GM21528 (cell line): ENCODE results near the gene CACHD1.

Experiments
- ATAC-seq: cut with Tn5 transposase; IDR thresholded peaks from one replicate; pipeline ENCODE4 v1.9.1; 2021; ENCODE audit warnings: mild to moderate bottlenecking, moderate library complexity; ENCODE audit not compliant: unreplicated experiment, low FRiP score

Gene CACHD1

GRCh38 chr1:64543831-64544230, 73.9 kb downstream of the CACHD1 start:
- ATAC-seq, result no peak

GRCh38 chr1:64545118-64545843, 75.4 kb downstream of the CACHD1 start:
- no peak for ATAC-seq

- ATAC-seq, result no peak
Measured at GRCh38 chr1:64546013-64546412, 76.1 kb downstream of the CACHD1 start.

- ATAC-seq, result no peak
Measured at GRCh38 chr1:64549464-64550239, 79.7 kb downstream of the CACHD1 start.

GRCh38 chr1:64550510-64550909, 80.6 kb downstream of the CACHD1 start:
- no peak for ATAC-seq

GRCh38 chr1:64550946-64551605, 81.1 kb downstream of the CACHD1 start:
- no peak for ATAC-seq

GRCh38 chr1:64553285-64553684, 83.4 kb downstream of the CACHD1 start:
- no peak for ATAC-seq

GRCh38 chr1:64555947-64556346, 86.0 kb downstream of the CACHD1 start:
- ATAC-seq, result no peak

- no peak for ATAC-seq
Measured at GRCh38 chr1:64561993-64562392, 92.1 kb downstream of the CACHD1 start.

- ATAC-seq, result no peak
Measured at GRCh38 chr1:64563958-64564565, 94.1 kb downstream of the CACHD1 start.

GRCh38 chr1:64564891-64565290, 95.0 kb downstream of the CACHD1 start:
- ATAC-seq, result no peak

GRCh38 chr1:64567426-64568170, 97.7 kb downstream of the CACHD1 start:
- no peak for ATAC-seq

- no peak for ATAC-seq
Measured at GRCh38 chr1:64568171-64568450, 98.2 kb downstream of the CACHD1 start.

GRCh38 chr1:64569411-64569810, 99.5 kb downstream of the CACHD1 start:
- ATAC-seq, result no peak

- no peak for ATAC-seq
Measured at GRCh38 chr1:64570267-64570855, 100.4 kb downstream of the CACHD1 start.

GRCh38 chr1:64572222-64572900, 102.4 kb downstream of the CACHD1 start:
- ATAC-seq, result no peak

- ATAC-seq, result no peak
Measured at GRCh38 chr1:64574301-64574700, 104.4 kb downstream of the CACHD1 start.

GRCh38 chr1:64575881-64576676, 106.2 kb downstream of the CACHD1 start:
- ATAC-seq, result no peak
